Measurements from ENCODE around the gene CABLES2.

Gene CABLES2

GRCh38 chr20:62382306-62383198 lies 24.5 kb downstream of the CABLES2 start:
- in situ Hi-C loops (cut with HindIII; ENCODE audit: low sequenced_read_pairs): loop anchor here (25.0 kb wide), 1 partner anchor 95 kb away; no protein-coding TSS in a partner anchor
- DNase-seq (ENCODE audit: low read depth): peak; percentile 39
- H3K4me3 ChIP-seq (ENCODE audit: low read depth, low read length): no peak overlapping the region
- peak; percentile 98 for TF ChIP-seq CTCF (IDR thresholded peaks at IDR 0.05; ENCODE audit: low read depth, low read length, missing control alignments)

GRCh38 chr20:62381842-62382241 lies 25.2 kb downstream of the CABLES2 start:
- no peak overlapping the region for H3K4me3 ChIP-seq (ENCODE audit: low read depth, low read length)
- DNase-seq (ENCODE audit: low read depth): no peak
- no peak for TF ChIP-seq CTCF (IDR thresholded peaks at IDR 0.05; ENCODE audit: low read depth, low read length, missing control alignments)
- in situ Hi-C loops (cut with HindIII; ENCODE audit: low sequenced_read_pairs): loop anchor here (25.0 kb wide), 1 partner anchor 95 kb away; no protein-coding TSS in a partner anchor

GRCh38 chr20:62381202-62381797 lies 25.8 kb downstream of the CABLES2 start:
- in situ Hi-C loops (cut with HindIII; ENCODE audit: low sequenced_read_pairs): loop anchor here (25.0 kb wide), 1 partner anchor 94 kb away; no protein-coding TSS in a partner anchor
- no peak for DNase-seq (ENCODE audit: low read depth)
- no peak overlapping the region for H3K4me3 ChIP-seq (ENCODE audit: low read depth, low read length)
- TF ChIP-seq CTCF (IDR thresholded peaks at IDR 0.05; ENCODE audit: low read depth, low read length, missing control alignments): no peak

GRCh38 chr20:62378215-62378614 lies 28.9 kb downstream of the CABLES2 start:
- no peak overlapping the region for H3K4me3 ChIP-seq (ENCODE audit: low read depth, low read length)
- no peak for DNase-seq (ENCODE audit: low read depth)
- in situ Hi-C loops (cut with HindIII; ENCODE audit: low sequenced_read_pairs): loop anchor here (25.0 kb wide), 1 partner anchor 91 kb away; no protein-coding TSS in a partner anchor
- TF ChIP-seq CTCF (IDR thresholded peaks at IDR 0.05; ENCODE audit: low read depth, low read length, missing control alignments): no peak

GRCh38 chr20:62377615-62378178 lies 29.4 kb downstream of the CABLES2 start:
- H3K4me3 ChIP-seq (ENCODE audit: low read depth, low read length): no peak overlapping the region

More at GRCh38 chr20:62377615-62378178, 29.4 kb downstream of the CABLES2 start:
- in situ Hi-C loops (cut with HindIII; ENCODE audit: low sequenced_read_pairs): loop anchor here (25.0 kb wide), 1 partner anchor 90 kb away; no protein-coding TSS in a partner anchor
- no peak for TF ChIP-seq CTCF (IDR thresholded peaks at IDR 0.05; ENCODE audit: low read depth, low read length, missing control alignments)
- no peak for DNase-seq (ENCODE audit: low read depth)

All from astrocyte of the cerebellum (primary cell).